GM12874 (cell line): ENCODE measurements around the gene ZNF107.

ENCODE experiments used
- TF ChIP-seq, protein P1 (sequence below): IDR thresholded peaks from 2 replicates; pipeline ENCODE4 v1.5.1; 2011; ENCODE audit warnings: low read depth, mild to moderate bottlenecking, control low read depth, low read length, moderate library complexity; ENCODE audit not compliant: insufficient read depth

The ZNF107 gene

GRCh38 chr7:64706625-64707292 lies 40.8 kb downstream of the ZNF107 start:
- TF ChIP-seq, protein P1, sequence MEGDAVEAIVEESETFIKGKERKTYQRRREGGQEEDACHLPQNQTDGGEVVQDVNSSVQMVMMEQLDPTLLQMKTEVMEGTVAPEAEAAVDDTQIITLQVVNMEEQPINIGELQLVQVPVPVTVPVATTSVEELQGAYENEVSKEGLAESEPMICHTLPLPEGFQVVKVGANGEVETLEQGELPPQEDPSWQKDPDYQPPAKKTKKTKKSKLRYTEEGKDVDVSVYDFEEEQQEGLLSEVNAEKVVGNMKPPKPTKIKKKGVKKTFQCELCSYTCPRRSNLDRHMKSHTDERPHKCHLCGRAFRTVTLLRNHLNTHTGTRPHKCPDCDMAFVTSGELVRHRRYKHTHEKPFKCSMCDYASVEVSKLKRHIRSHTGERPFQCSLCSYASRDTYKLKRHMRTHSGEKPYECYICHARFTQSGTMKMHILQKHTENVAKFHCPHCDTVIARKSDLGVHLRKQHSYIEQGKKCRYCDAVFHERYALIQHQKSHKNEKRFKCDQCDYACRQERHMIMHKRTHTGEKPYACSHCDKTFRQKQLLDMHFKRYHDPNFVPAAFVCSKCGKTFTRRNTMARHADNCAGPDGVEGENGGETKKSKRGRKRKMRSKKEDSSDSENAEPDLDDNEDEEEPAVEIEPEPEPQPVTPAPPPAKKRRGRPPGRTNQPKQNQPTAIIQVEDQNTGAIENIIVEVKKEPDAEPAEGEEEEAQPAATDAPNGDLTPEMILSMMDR: no peak

DNA sequence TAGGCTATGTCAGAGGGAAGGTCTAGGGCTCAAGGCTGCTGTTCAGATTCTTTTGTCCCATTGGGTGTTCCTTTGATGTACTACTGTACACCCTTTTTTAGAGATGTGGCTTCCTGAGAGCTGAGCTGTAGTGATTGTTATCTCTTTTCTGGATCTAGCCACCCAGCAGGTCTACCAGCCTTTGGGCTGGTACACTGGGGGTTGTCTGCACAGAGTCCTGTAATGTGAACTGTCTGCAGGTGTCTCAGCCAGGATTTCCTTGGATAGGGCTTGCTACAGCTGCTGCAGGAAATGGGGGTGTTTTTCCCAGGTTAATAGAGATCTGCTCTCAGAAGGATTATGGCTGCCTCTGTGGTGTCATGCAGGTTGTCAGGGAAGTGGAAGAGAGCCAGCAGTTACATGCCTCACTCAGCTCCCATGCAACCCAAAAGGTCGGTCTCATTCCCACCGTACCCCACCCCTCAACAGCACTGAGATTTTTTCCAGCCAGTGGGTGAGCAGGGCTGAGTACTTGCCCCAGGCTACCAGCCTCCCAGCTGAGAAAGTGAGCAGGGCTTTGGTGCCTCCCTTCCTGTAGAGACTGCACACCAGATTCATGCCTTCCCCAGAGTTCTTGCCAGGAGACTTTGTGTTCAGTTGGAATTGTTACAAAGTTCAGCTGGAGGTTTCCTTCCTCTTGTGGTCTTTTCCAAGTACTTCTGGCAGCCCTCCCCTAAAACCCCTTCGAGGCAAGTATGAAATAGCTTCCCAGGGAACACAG lies 63.3 kb downstream of the ZNF107 start:
- TF ChIP-seq, protein P1: no peak

DNA sequence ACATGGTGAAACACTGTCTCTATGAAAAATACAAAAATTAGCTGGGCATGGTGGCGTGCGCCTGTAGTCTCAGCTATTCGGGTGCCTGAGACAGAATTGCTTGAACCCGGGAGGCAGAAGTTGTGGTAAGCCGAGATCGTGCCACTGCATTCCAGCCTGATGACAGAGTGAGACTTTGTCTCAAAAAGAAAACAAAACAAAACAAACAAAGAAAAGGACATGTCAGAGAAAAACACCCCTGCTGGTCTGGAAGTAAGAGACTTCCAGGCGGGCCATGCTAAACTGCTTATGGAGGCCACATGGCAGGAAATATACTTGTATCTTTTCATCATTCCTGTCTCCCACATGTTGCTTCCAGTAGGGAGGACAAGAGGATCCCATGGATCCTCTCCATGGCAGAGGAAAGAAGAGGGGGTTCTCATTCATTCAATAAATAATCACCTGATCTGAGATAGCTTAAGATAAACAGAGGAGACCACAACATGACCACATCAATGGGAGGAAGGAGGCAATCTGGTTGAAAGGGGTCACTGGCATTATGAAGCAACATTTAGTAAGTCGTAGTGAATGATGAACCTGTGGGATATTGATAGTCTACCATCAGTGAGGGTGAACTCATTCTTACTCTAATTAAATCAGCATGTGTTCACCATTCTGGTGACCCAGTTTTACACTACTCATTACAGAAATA lies 67.8 kb downstream of the ZNF107 start:
- TF ChIP-seq, protein P1: no peak

- TF ChIP-seq, protein P1: no peak
Measured at GRCh38 chr7:64736575-64736974, 70.6 kb downstream of the ZNF107 start.

DNA sequence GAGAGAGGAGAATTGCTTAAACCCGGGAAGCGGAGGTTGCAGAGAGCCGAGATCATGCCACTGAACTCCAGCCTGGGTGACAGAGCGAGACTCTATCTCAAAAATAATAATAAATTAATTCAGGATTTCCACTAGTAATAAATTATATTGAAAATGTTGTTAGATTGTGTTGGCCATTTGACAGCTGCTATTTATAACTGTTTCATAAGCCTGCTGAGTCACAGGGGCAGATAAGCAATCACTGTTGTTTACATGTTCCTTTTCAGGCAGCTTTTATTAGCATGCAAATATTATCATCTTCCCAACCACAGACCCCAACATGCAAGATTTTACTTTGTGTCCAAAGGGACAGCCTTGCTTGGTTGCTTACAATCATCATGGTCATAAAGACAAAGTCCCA lies 78.7 kb downstream of the ZNF107 start:
- TF ChIP-seq, protein P1: no peak

GRCh38 chr7:64747802-64748201 lies 81.9 kb downstream of the ZNF107 start:
- TF ChIP-seq, protein P1: no peak

GRCh38 chr7:64753032-64753431 lies 87.1 kb downstream of the ZNF107 start:
- TF ChIP-seq, protein P1: no peak
